GM18517 (cell line): ENCODE results near the gene SMIM26.
"Not testable (repeated sequence)": the region's sequence is repeated elsewhere in the genome, so short reads cannot be mapped to it uniquely, and the experiment has no call there.

ENCODE experiments used
- ATAC-seq: cut with Tn5 transposase; IDR thresholded peaks from one replicate; pipeline ENCODE4 v1.9.1; 2021; ENCODE audit warnings: mild to moderate bottlenecking, moderate library complexity; ENCODE audit not compliant: unreplicated experiment

SMIM26 gene

DNA sequence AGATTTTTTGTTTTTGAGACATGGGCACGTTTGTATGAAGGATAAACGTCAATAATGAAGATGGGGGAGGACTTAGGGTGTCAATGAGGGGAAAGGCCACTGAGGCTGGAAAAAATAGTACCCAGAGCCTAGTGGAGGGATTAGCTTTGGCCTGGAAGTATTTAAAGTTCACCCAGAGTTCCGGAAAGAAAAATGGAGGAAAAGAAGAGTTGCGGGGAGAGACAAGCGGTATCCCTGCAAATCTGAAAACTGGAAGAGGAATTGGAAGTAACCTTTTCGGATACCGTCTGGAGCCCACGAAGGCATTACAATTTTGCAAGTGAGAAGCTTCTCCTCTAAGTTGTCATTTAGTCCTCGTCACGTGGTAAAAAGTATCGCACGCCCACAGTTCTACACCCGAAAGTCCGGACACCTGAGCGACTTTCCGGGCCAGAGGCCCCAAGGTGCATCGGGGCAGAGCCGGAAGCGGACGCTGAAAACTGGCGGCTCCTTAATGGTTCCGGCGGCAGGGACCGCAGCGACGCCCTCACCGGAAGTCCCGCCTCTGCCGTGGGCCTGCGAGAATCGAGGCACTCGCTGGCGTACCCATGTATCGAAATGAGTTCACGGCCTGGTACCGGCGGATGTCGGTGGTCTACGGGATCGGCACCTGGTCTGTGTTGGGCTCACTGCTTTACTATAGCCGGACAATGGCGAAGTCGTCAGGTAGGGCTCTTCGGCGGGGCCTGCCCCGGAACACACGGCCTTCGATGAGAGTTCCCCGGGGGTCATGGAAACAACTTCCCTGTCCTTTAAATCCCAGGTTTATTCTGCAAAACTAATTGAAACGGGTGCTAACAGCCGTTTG, at the start of gene SMIM26:
SMIM26 (plus strand) TSS at position 541 of the 847 bp plus-strand sequence; CDS start at position 588, 47 bp downstream.
- ATAC-seq = peak; percentile 95

DNA sequence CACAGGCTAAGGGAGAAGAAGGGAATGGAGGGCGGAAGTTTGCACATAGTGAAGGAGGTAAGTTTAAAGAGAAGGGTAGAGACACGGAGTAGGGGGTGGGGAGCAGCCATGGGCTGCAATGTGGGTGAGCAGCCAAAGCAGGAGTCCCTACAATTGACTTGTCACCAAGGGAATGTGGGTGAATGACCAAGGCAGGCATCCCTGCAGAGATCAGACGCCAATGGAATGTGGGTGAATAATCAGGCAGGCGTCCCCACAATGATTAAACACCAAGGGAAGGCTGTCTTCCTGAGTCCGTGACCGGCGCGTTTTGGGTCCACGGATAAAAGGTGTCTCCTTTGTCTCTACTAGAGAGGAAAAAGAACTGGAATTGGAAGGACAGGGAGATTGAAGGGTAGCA, 45.2 kb upstream of the SMIM26 start:
- ATAC-seq = not testable (repeated sequence)

GRCh38 chr20:18523066-18523465, 44.2 kb upstream of the SMIM26 start:
- no peak for ATAC-seq

DNA sequence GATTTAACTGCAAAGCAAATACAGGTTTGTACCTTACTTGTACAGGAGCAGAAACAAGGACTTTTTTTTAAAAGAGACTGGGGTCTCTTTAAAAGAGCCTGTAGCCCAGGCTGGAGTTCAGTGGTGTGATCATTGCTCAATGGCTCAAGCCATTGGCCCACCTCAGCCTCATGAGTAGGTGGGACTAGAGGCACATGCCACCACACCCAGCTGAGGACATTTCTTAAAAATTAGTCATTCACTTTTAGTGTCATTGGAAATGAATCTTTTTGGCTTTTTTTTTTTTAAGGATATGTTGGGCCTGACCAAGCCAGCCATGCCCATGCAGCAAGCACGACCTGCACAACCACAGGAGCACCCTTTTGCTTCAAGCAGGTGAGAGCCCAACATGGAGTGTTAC, 42.6 kb upstream of the SMIM26 start:
- no peak for ATAC-seq

- not testable (repeated sequence) for ATAC-seq
Observed at GRCh38 chr20:18526761-18527160, 40.5 kb upstream of the SMIM26 start.

DNA sequence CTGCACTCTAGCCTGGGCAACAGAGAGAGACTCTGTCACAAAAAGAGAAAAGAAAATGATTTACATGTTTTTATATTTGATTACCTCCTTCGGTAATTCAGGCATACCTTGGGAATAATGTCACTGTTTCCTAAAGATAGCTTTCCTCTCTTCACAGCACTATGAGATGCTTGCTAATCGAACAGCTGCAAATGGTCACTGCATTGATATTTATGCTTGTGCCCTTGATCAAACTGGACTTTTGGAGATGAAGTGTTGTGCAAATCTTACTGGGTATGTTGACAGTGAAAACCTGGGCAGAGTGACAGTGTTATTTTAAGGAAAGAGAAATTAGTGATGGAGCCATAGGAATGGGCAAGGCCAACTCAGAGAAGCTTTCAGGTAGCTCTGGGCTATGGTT, 39.9 kb upstream of the SMIM26 start:
- no peak for ATAC-seq

DNA sequence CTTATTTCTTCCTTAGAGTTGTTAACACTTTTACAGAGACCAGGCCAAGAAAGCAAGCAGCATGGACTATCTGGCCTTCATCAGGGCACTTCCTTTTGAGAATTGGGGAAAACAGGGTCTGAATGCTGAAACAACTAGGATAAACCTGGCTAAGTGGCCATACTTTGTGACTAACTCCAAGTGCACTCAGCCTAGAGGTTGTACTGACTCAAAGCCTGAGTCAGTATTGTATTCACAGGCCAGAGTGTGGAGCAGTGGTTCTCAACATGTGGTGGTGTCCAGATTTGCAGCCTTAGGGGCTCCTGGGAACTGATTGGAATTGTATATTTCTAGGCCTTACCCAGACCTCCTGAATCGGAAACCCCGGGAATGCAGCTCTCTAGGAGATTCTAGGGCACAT, 39.4 kb upstream of the SMIM26 start:
- no peak for ATAC-seq

GRCh38 chr20:18529041-18529440, 38.2 kb upstream of the SMIM26 start:
- no peak for ATAC-seq

GRCh38 chr20:18532626-18533025, 34.6 kb upstream of the SMIM26 start:
- no peak for ATAC-seq

DNA sequence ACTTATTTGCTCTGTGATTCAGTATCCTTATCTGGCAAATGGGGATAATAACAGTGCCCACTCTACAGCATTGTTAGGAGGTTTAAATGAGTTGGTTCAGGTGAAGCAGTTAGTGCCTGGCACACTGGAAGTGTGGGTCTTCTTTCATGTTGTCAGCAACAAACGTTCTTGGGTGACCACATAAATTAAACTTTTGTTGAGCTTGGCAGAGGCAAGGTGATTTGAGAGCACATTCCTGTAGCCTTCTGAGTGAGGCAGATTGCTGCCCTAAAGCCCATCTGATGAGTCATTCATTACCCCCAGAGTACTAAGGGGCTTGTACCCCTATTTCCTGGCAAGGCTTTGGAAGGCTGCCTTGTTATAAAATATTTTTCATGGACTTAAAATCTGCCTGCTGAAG, 33.7 kb upstream of the SMIM26 start:
- no peak for ATAC-seq

GRCh38 chr20:18533978-18534644, 33.1 kb upstream of the SMIM26 start:
- ATAC-seq = no peak

GRCh38 chr20:18537651-18538050, 29.6 kb upstream of the SMIM26 start:
- no peak for ATAC-seq

DNA sequence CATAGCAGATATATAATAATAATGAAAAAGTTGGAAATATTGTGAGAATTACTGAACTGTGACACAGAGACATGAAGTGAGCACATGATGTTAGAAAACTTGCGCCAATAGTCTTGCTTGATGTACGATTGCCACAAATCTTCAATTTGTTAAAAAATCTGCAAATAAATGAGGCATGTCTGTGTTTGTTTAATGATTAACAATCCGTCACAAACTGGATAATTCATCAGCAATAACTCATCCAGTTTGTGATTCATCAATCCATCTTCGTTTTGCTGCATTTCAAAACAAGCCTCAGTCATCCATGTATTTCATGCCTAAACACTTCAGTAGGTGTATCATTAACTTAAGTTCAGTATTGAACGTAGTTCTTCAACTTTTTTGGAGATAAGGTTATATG, 25.5 kb upstream of the SMIM26 start:
- no peak for ATAC-seq

GRCh38 chr20:18543216-18543615, 24.0 kb upstream of the SMIM26 start:
- ATAC-seq = no peak

DNA sequence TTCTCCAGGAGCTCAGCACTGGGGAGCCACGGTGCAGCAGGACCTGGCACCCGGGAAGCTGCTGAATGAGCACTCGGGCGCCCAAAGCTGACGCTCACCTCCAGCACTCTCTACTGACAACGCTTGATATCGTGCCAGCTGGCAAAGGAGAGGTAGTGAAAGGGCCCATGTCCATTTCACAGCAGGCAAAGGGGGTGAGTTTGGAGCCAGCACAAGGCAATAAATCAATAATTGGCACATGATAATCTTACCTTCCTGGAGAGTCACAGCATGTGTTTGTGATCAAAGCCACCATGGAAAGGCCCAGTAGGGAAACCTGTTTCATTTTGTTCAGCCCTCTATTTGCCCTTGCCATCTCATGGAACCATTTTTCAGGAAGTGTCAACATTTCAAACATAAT, 23.3 kb upstream of the SMIM26 start:
- no peak for ATAC-seq

- no peak for ATAC-seq
Observed at GRCh38 chr20:18545566-18545965, 21.7 kb upstream of the SMIM26 start.

- no peak for ATAC-seq
Observed at GRCh38 chr20:18548465-18548864, 18.8 kb upstream of the SMIM26 start.

- no peak for ATAC-seq
Observed at GRCh38 chr20:18553746-18554145, 13.5 kb upstream of the SMIM26 start.

GRCh38 chr20:18567739-18568091, 483 bp downstream of the SMIM26 start:
- peak; percentile 13 for ATAC-seq

- no peak for ATAC-seq
Observed at GRCh38 chr20:18571009-18571408, 3.8 kb downstream of the SMIM26 start.

GRCh38 chr20:18571578-18571977, 4.3 kb downstream of the SMIM26 start:
- no peak for ATAC-seq

GRCh38 chr20:18577942-18578341, 10.7 kb downstream of the SMIM26 start:
- ATAC-seq = no peak
